ENCODE data around the gene ARHGAP18.

GRCh38 chr6:129704708-129705107, 5.3 kb downstream of the ARHGAP18 start:
- TF ChIP-seq MYC (IDR thresholded peaks at IDR 0.05; ENCODE audit: insufficient read depth, insufficient read length, insufficient replicate concordance, low read length, severe bottlenecking) (no peak), RFX5 (IDR thresholded peaks at IDR 0.05; ENCODE audit: low read depth, low read length) (no peak), SP1 (IDR thresholded peaks at IDR 0.05; ENCODE audit: low read depth, low read length) (no peak)
- TF ChIP-seq, protein P1, sequence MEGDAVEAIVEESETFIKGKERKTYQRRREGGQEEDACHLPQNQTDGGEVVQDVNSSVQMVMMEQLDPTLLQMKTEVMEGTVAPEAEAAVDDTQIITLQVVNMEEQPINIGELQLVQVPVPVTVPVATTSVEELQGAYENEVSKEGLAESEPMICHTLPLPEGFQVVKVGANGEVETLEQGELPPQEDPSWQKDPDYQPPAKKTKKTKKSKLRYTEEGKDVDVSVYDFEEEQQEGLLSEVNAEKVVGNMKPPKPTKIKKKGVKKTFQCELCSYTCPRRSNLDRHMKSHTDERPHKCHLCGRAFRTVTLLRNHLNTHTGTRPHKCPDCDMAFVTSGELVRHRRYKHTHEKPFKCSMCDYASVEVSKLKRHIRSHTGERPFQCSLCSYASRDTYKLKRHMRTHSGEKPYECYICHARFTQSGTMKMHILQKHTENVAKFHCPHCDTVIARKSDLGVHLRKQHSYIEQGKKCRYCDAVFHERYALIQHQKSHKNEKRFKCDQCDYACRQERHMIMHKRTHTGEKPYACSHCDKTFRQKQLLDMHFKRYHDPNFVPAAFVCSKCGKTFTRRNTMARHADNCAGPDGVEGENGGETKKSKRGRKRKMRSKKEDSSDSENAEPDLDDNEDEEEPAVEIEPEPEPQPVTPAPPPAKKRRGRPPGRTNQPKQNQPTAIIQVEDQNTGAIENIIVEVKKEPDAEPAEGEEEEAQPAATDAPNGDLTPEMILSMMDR (IDR thresholded peaks at IDR 0.05 in 2 of 3, conservative IDR thresholded peaks at IDR 0.05 in 1 of 3; ENCODE audit: control insufficient read depth in 2 of 3, extremely low read depth in 1 of 3, insufficient read depth in 1 of 3, low read depth in 3 of 3, low read length in 3 of 3) = no peak
- TF ChIP-seq, protein P2, sequence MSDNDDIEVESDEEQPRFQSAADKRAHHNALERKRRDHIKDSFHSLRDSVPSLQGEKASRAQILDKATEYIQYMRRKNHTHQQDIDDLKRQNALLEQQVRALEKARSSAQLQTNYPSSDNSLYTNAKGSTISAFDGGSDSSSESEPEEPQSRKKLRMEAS (IDR thresholded peaks at IDR 0.05; ENCODE audit: low read depth, low read length) = no peak

Data from GM12878 (cell line).